Stimulated activated CD8-positive, alpha-beta memory T cell treated with anti-CD3 and anti-CD28 coated beads, Interleukin-12 subunit alpha, Interleukin-12 subunit beta, amount 100 ng/mL, for 1 hour (primary cell): ENCODE data around the gene WASF3.
A peak's percentile ranks its signal among the peaks of the same experiment; 100 is the strongest.

Experiments used
- DNase-seq: peaks from one replicate; pipeline ENCODE4 v3.0.0-alpha.2; 2020; ENCODE audit warnings: low read depth

WASF3 gene

GRCh38 chr13:26685606-26686005, 128.1 kb downstream of the WASF3 start:
- DNase-seq = no peak

- DNase-seq = no peak
Observed at GRCh38 chr13:26686285-26686684, 128.8 kb downstream of the WASF3 start.

- no peak for DNase-seq
Observed at GRCh38 chr13:26688286-26688685, 130.8 kb downstream of the WASF3 start.

GRCh38 chr13:26688980-26689379, 131.5 kb downstream of the WASF3 start:
- DNase-seq = no peak

- no peak for DNase-seq
Observed at GRCh38 chr13:26693749-26694463, 136.4 kb downstream of the WASF3 start.

GRCh38 chr13:26694609-26695359, 137.3 kb downstream of the WASF3 start:
- DNase-seq = no peak

GRCh38 chr13:26695360-26695705, 137.8 kb downstream of the WASF3 start:
- no peak for DNase-seq

- no peak for DNase-seq
Observed at GRCh38 chr13:26695891-26696311, 138.4 kb downstream of the WASF3 start.

GRCh38 chr13:26697069-26697955, 139.8 kb downstream of the WASF3 start:
- no peak for DNase-seq

GRCh38 chr13:26698392-26699196, 141.1 kb downstream of the WASF3 start:
- DNase-seq = peak; percentile 71

- DNase-seq = no peak
Observed at GRCh38 chr13:26699197-26699490, 141.7 kb downstream of the WASF3 start.

GRCh38 chr13:26705536-26705935, 148.1 kb downstream of the WASF3 start:
- no peak for DNase-seq

- DNase-seq = no peak
Observed at GRCh38 chr13:26706381-26706780, 148.9 kb downstream of the WASF3 start.

- no peak for DNase-seq
Observed at GRCh38 chr13:26707122-26708006, 149.9 kb downstream of the WASF3 start.

GRCh38 chr13:26708007-26708297, 150.5 kb downstream of the WASF3 start:
- no peak for DNase-seq

- DNase-seq = no peak
Observed at GRCh38 chr13:26709461-26709860, 152.0 kb downstream of the WASF3 start.

- no peak for DNase-seq
Observed at GRCh38 chr13:26710166-26710565, 152.7 kb downstream of the WASF3 start.

- DNase-seq = no peak
Observed at GRCh38 chr13:26711211-26711610, 153.7 kb downstream of the WASF3 start.

- no peak for DNase-seq
Observed at GRCh38 chr13:26713341-26713740, 155.9 kb downstream of the WASF3 start.

GRCh38 chr13:26716984-26717383, 159.5 kb downstream of the WASF3 start:
- no peak for DNase-seq

GRCh38 chr13:26718146-26718545, 160.7 kb downstream of the WASF3 start:
- DNase-seq = no peak
